ENCODE data around the gene CEBPZ. TPM values are rescaled to one million over a fixed set of nuclear protein-coding genes. Genes with fewer than 3 reads are reported as not detected.
"Not testable (repeated sequence)": the region's sequence is repeated elsewhere in the genome, so short reads cannot be mapped to it uniquely, and the experiment has no call there.

Gene CEBPZ, protein sequence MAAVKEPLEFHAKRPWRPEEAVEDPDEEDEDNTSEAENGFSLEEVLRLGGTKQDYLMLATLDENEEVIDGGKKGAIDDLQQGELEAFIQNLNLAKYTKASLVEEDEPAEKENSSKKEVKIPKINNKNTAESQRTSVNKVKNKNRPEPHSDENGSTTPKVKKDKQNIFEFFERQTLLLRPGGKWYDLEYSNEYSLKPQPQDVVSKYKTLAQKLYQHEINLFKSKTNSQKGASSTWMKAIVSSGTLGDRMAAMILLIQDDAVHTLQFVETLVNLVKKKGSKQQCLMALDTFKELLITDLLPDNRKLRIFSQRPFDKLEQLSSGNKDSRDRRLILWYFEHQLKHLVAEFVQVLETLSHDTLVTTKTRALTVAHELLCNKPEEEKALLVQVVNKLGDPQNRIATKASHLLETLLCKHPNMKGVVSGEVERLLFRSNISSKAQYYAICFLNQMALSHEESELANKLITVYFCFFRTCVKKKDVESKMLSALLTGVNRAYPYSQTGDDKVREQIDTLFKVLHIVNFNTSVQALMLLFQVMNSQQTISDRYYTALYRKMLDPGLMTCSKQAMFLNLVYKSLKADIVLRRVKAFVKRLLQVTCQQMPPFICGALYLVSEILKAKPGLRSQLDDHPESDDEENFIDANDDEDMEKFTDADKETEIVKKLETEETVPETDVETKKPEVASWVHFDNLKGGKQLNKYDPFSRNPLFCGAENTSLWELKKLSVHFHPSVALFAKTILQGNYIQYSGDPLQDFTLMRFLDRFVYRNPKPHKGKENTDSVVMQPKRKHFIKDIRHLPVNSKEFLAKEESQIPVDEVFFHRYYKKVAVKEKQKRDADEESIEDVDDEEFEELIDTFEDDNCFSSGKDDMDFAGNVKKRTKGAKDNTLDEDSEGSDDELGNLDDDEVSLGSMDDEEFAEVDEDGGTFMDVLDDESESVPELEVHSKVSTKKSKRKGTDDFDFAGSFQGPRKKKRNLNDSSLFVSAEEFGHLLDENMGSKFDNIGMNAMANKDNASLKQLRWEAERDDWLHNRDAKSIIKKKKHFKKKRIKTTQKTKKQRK
- 29.2 TPM for total RNA-seq

- DNase-seq (ENCODE audit: low spot score) = peak; percentile 92
Measured at GRCh38 chr2:37231241-37232130, at the start of gene CEBPZ, which contains the start of gene NDUFAF7. Gene CEBPZ, minus strand, starts transcription at chr2:37231596. Its CDS starts 29 bp downstream, at chr2:37231567. Gene NDUFAF7, plus strand, starts transcription at chr2:37231658. Its CDS starts 48 bp downstream, at chr2:37231706.

- DNase-seq (ENCODE audit: low spot score) = no peak
Measured at GRCh38 chr2:37276291-37276690, 44.9 kb upstream of the CEBPZ start.

GRCh38 chr2:37274359-37274965, 43.1 kb upstream of the CEBPZ start:
- no peak for DNase-seq (ENCODE audit: low spot score)

- DNase-seq (ENCODE audit: low spot score) = no peak
Measured at GRCh38 chr2:37271376-37272067, 40.1 kb upstream of the CEBPZ start.

GRCh38 chr2:37268111-37268510, 36.7 kb upstream of the CEBPZ start:
- DNase-seq (ENCODE audit: low spot score) = no peak

DNA sequence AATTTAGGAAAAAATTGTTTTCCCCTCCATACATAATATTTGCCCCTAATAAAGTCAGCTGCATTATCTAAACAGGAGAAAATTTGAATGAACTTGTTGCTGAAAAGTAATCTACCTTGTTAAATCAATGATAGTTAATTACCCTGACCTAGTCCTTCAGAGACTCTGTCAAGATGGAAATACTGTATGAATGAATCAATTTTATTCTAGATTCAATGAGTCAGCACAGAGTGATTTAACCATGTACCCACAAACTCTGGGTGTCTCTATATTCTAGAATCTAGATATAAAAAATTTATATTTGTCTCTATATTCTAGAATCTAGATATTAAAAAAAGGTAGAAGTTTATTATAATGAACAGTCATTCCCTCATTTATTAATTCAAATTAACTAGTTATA, 36.3 kb upstream of the CEBPZ start:
- DNase-seq (ENCODE audit: low spot score) = no peak

DNA sequence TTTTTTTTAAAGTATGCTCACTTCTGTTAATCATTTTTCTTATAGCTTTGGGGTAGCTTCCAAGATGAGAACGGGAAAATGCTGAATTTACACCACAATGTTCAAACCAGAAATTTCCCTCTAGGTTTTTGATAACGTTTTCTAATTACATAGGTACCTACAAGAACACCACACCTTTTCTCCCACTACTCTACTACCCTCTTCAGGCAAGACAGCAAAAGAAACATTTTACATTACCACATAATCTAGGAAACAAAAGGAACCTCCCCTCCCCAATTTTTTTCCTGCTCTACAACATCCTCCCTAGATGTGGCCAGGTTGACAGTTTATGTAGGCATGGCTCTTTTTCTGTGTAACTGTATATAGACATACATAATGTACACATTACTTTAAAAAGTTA, 32.4 kb upstream of the CEBPZ start:
- DNase-seq (ENCODE audit: low spot score) = no peak

GRCh38 chr2:37262522-37262921, 31.1 kb upstream of the CEBPZ start:
- DNase-seq (ENCODE audit: low spot score) = no peak

DNA sequence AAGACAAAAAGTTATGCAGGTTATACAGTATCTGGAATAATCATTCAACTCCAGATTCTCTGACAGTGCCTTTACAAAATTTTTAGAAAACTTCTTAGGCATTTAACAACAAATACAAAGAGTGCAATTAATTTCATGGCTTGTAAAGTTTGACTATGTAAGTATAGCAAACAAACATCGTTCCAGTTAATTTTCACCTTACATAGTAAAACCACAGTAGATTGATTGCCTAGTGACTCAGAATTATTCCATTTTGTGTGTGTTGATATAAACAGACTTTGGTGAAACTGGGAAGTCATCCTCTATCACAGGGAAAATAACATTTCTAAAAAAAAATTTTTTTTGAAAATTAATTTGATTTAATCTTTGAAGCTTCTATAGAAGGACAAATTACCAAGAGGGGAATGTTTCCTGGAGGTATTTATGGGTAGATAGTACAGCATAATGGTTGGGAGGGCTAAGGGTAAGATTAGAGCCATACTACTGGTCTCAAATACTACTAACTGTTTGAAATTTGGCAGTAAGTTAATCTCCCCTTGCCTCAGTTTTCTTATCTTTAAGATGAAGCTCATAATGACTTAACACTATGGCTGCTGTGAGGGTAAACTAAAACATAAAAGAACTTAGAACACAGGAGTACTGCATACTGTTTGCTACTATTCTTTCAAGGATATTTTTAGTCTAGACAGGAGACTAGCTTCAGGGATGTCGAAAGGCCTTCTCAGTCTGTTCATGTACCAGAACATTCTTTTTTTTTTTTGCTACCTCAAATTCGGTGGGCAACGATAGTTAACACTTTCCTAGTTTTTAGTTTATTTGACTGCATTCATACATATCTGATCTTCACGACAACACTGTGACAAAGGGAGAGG, 19.7 kb upstream of the CEBPZ start:
- DNase-seq (ENCODE audit: low spot score) = no peak

DNA sequence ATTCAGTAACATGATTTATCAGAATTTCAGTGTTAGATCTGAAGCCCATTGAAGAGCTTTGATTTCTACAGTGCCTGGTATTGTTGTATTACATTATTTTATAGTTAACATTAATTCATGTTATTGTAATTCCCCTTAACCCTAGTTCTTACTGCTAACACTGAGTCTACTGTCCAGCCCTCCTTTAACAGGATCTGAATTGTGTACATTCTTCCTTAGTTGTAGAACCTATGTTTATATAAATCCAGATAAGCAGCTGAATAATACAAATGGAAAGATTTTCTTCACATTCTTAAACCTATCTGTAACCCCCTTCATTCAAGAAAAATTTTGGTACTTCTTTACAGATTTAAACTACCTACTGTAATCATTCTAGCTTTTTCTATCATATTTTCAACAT, 14.8 kb upstream of the CEBPZ start:
- no peak for DNase-seq (ENCODE audit: low spot score)

DNA sequence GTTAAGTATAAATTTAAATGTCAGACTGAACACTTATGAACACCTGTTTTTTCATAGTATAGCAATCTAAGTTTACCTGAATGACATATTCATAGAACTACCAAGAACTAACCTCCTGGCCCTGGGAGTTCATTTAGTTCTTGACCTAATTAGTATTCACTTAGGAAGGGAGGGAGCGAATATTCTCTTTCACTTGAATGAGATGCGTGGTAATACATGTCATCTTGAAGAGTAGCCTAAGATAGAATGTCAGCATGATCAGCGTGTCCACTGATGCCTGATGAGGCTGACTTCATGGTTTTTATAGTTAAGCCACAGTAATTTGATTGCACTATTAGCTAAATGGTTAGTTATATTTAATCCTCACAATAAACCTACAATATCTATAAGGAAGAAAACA, 13.4 kb upstream of the CEBPZ start:
- no peak for DNase-seq (ENCODE audit: low spot score)

DNA sequence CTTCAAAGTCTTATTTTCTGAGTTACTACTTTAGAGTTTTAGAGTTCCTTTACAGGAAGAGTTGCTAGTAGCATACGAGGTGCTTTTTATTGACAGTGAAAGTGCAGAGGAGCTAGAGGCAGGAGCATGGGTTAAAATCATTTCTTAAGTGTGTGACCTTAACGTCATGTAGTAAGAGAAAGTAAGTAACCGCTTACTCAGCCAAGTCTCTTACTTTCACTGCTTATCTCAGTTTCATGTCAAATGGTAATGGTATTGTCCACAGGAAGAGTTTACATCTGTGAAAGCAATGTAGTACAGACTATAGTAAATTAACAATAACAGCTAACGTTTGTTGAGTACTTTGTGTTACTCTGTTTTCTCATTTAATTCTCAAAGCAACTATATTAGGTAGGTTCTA, 12.6 kb upstream of the CEBPZ start:
- no peak for DNase-seq (ENCODE audit: low spot score)

- DNase-seq (ENCODE audit: low spot score) = no peak
Measured at GRCh38 chr2:37243435-37243834, 12.0 kb upstream of the CEBPZ start.

DNA sequence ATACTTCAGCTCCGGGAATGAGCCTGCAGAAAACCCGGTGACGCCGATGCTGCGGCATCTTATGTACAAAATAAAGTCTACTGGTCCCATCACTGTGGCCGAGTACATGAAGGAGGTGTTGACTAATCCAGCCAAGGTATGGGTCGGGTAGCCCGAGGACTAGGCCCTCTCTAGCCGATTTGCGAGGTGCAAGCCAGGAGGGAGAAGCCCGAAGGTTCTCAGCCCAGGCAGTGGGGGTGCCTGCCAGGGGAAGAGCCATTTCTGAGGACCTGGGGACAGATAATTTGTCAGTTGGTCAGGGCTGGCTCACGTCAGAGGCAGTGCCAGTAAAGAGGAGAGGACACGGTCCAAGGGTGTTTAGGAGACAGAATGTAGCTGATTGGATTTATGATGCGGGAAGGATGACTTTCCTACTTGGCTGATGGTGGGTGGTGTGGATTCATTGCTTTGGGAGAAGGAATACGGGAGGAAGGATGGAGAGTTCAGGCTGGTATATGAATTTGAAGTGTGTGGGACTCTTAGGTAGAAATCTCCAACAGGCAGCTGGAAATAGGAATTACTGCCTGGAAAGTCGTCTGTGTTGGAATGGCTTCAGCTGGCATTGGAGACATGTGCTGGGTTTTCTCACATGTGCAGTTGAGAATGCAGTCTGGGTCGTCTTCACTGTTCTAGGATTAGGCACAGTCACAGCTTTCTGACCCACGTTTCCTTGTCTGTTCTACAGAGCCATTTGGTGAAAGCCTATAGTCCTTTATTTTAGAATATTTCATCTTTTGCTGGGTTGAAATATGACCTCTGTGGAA, 936 bp upstream of the CEBPZ start:
- peak; percentile 24 for DNase-seq (ENCODE audit: low spot score)

- no peak for DNase-seq (ENCODE audit: low spot score)
Measured at GRCh38 chr2:37230581-37230980, 815 bp downstream of the CEBPZ start.

GRCh38 chr2:37228788-37229187, 2.6 kb downstream of the CEBPZ start:
- no peak for DNase-seq (ENCODE audit: low spot score)

DNA sequence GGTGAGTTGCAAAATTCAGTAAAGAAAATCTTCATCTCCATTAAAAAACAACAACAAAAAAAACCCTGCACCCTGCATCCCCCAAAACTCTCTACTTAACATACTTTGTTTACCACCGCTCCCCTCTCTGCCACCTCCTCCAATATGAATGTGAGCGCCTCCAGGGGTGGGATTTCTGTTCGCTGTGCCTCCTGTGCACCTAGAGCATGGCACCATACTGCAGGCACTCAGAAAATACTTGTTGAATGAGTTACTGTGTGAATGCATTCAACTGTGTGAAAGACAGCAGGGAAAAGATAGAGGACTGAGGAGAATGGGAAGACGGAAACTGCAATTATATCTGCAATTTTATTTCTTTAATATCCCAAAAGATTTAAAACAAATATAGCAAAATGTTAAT, 4.5 kb downstream of the CEBPZ start:
- DNase-seq (ENCODE audit: low spot score) = no peak

GRCh38 chr2:37225129-37225528, 6.3 kb downstream of the CEBPZ start:
- DNase-seq (ENCODE audit: low spot score) = not testable (repeated sequence)
